ENCODE data around the gene CTXN1.

CTXN1 gene

GRCh38 chr19:7926021-7926726, at the start of gene CTXN1:
TSS of gene CTXN1 (minus strand) at chr19:7926135. CDS start at chr19:7925538, 597 bp downstream.
- H3K4me3 ChIP-seq (ENCODE audit: low read depth, low read length): peak within 1 kb of the TSS; percentile 52
- 0 out of 2 replicates have a peak, but pooled peaks have one; percentile 5 for TF ChIP-seq CTCF (IDR thresholded peaks at IDR 0.05; ENCODE audit: low read depth, low read length)

GRCh38 chr19:7975037-7975436, 49.1 kb upstream of the CTXN1 start:
- H3K4me3 ChIP-seq (ENCODE audit: low read depth, low read length): no peak overlapping the region
- TF ChIP-seq CTCF (IDR thresholded peaks at IDR 0.05; ENCODE audit: low read depth, low read length): no peak

- H3K4me3 ChIP-seq (ENCODE audit: low read depth, low read length): no peak overlapping the region
- no peak for TF ChIP-seq CTCF (IDR thresholded peaks at IDR 0.05; ENCODE audit: low read depth, low read length)
These were observed 47.9 kb upstream of the CTXN1 start for GRCh38 chr19:7973883-7974282.

GRCh38 chr19:7971553-7972520, 45.9 kb upstream of the CTXN1 start:
- H3K4me3 ChIP-seq (ENCODE audit: low read depth, low read length): no peak overlapping the region
- TF ChIP-seq CTCF (IDR thresholded peaks at IDR 0.05; ENCODE audit: low read depth, low read length): no peak

GRCh38 chr19:7970716-7971448, 44.9 kb upstream of the CTXN1 start:
- no peak overlapping the region for H3K4me3 ChIP-seq (ENCODE audit: low read depth, low read length)
- peak; percentile 86 for TF ChIP-seq CTCF (IDR thresholded peaks at IDR 0.05; ENCODE audit: low read depth, low read length)

- no peak for TF ChIP-seq CTCF (IDR thresholded peaks at IDR 0.05; ENCODE audit: low read depth, low read length)
- H3K4me3 ChIP-seq (ENCODE audit: low read depth, low read length): no peak overlapping the region
These were observed 43.6 kb upstream of the CTXN1 start for GRCh38 chr19:7969555-7969939.

All from WI38 (cell line).